ENCODE data around the gene FIBP. TPM values are rescaled to one million over a fixed set of nuclear protein-coding genes. Genes with fewer than 3 reads are reported as not detected.

FIBP gene
- total and polyA plus RNA-seq, 2 of the 4 experiments (the other 2 are of a cell fraction): 141 to 182 TPM

DNA sequence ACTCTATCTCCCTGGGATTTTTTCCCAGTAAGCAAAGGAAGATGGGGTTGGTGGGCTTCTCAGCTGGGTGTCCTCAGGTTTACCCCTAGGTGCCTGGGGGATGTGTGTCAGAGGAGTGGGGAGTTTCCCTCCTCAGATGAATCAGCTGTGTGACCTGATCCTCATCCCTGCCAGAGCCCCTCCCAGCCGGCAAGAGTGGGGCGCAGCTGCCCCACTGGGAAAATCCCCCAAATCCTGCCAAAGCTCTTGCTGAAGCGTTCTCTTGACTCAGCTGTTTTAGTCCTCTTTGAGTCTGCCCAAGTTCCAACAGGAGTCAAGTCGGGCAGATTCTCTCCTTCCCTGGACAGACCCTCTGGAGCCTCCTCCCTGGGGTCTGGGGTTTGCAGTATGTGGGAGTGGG, 24.6 kb upstream of the FIBP start:
- 13% methylated on average over 2 of the region's 4 CpGs; no CpG with 5 or more reads in 1 of the 2 experiments for WGBS, 2 experiments (ENCODE audit: extremely low coverage in 2 of 2, insufficient read length in 1 of 2)
- peak overlapping the region; percentile 100 for H2BK15ac ChIP-seq (ENCODE audit: low read depth, low read length)
- H3K79me1 ChIP-seq (ENCODE audit: low read depth in 1 of 2, low read length in 2 of 2): peaks cover 23 to 81% of the 10 kb centered on the region in 2 experiments; a peak in 3 of 4 replicates
- in situ Hi-C loops (cut with MboI; ENCODE audit: low sequenced_read_pairs): no loop called here
- H3K4me1 ChIP-seq (ENCODE audit: control insufficient read depth, insufficient read depth, low read length): peaks cover 52% of the 10 kb centered on the region
- peak overlapping the region; percentile 91; the same call in 1 of the 2 replicates for H4K5ac ChIP-seq (ENCODE audit: low read depth, low read length)
- peak overlapping the region; percentile 99 for H4K91ac ChIP-seq (ENCODE audit: insufficient read depth, low read depth, low read length)
- BruUV-seq (replicated peaks): no TSS peak
- no peak overlapping the region; the same call in 1 of the 2 replicates for H3K4me2 ChIP-seq (ENCODE audit: low read depth, low read length)
- ChIA-PET CTCF (no interaction called here), POLR2A (ENCODE audit: unreplicated experiment) (interaction anchor here (0.6 to 1.7 kb wide), 3 partner anchors 10 to 22 kb away, joined by 3 to 6 read pairs (median 4); partner anchors contain the start of gene CCDC85B)
- no peaks in the 10 kb centered on the region for H3K27me3 ChIP-seq (ENCODE audit: control insufficient read depth, insufficient read depth, low read length)
- peak overlapping the region; percentile 97 for H3K14ac ChIP-seq (replicated peaks; ENCODE audit: low read depth, low read length)
- peak overlapping the region; percentile 21 for H3K56ac ChIP-seq (ENCODE audit: extremely low read depth, insufficient read depth, low read length)
- no peaks in the 10 kb centered on the region for H4K20me1 ChIP-seq (ENCODE audit: insufficient read depth, low read length)
- DNase-seq (peak; percentile 91), ATAC-seq (ENCODE audit: low read depth) (no peak)
- dilution Hi-C loops (cut with HindIII; ENCODE audit: low sequenced_read_pairs, unreplicated experiment): no loop called here
- H2AK9ac ChIP-seq (replicated peaks; ENCODE audit: low read depth, low read length, poor library complexity): peak overlapping the region; percentile 98
- peak overlapping the region; percentile 100 for H2BK120ac ChIP-seq (ENCODE audit: low read depth, low read length)
- H3K4ac ChIP-seq (ENCODE audit: low read depth, low read length): peak overlapping the region; percentile 100
- peak overlapping the region; percentile 65 for H3K9ac ChIP-seq (ENCODE audit: low read depth, low read length)
- peaks cover 40% of the 10 kb centered on the region for H3K9me1 ChIP-seq (ENCODE audit: insufficient read depth, low read length)
- intact Hi-C loops (cut with micrococcal nuclease): no loop called here
- H3K23ac ChIP-seq (ENCODE audit: low read depth, low read length): peak overlapping the region; percentile 90
- H4K8ac ChIP-seq (ENCODE audit: low read depth in 2 of 2, low read length in 2 of 2): peak overlapping the region; percentile 99
- no peaks in the 10 kb centered on the region for H3K9me3 ChIP-seq (ENCODE audit: control insufficient read depth, insufficient read depth, low read length)
- H3K18ac ChIP-seq (ENCODE audit: low read depth, low read length): peak overlapping the region; percentile 85
- no peak for TF ChIP-seq CHD1 (IDR thresholded peaks at IDR 0.05; ENCODE audit: low read depth, low read length)
- TF ChIP-seq POLR2A (IDR thresholded peaks at IDR 0.05; ENCODE audit: low read depth, low read length): peak; percentile 47; the same call in 1 of the 2 replicates
- TF ChIP-seq RFX5 (IDR thresholded peaks at IDR 0.05; ENCODE audit: low read depth, low read length): no peak
- TF ChIP-seq FOS (IDR thresholded peaks at IDR 0.05; ENCODE audit: low read depth, low read length): peak; percentile 79; the same call in 1 of the 2 replicates
- no peak for TF ChIP-seq BHLHE40 (IDR thresholded peaks at IDR 0.05; ENCODE audit: low read depth, low read length)
- no peak for TF ChIP-seq CEBPB (IDR thresholded peaks at IDR 0.05; ENCODE audit: low read depth, low read length)
- TF ChIP-seq, protein P1, sequence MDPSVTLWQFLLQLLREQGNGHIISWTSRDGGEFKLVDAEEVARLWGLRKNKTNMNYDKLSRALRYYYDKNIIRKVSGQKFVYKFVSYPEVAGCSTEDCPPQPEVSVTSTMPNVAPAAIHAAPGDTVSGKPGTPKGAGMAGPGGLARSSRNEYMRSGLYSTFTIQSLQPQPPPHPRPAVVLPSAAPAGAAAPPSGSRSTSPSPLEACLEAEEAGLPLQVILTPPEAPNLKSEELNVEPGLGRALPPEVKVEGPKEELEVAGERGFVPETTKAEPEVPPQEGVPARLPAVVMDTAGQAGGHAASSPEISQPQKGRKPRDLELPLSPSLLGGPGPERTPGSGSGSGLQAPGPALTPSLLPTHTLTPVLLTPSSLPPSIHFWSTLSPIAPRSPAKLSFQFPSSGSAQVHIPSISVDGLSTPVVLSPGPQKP (IDR thresholded peaks at IDR 0.05; ENCODE audit: borderline replicate concordance, low read depth, low read length): no peak
- no peak for TF ChIP-seq RCOR1 (IDR thresholded peaks at IDR 0.05; ENCODE audit: insufficient replicate concordance, low read length)
- peak; percentile 92 for TF ChIP-seq MAZ (IDR thresholded peaks at IDR 0.05; ENCODE audit: borderline replicate concordance, low read depth, low read length)
- no peak for TF ChIP-seq MXI1 (IDR thresholded peaks at IDR 0.05; ENCODE audit: borderline replicate concordance, low read depth, low read length)
- peak; percentile 78 for TF ChIP-seq MAFK (IDR thresholded peaks at IDR 0.05; ENCODE audit: low read depth, low read length)
- TF ChIP-seq NFE2L2 (IDR thresholded peaks at IDR 0.05; ENCODE audit: low read depth, low read length): peak; percentile 67
- TF ChIP-seq SMC3 (IDR thresholded peaks at IDR 0.05; ENCODE audit: low read depth, low read length): no peak
- H2BK20ac ChIP-seq (ENCODE audit: low read depth, low read length): peak overlapping the region; percentile 93
- H3K27ac ChIP-seq (ENCODE audit: insufficient read depth, low read length): peak overlapping the region; percentile 88
- peak overlapping the region; percentile 76 for H2AFZ ChIP-seq (replicated peaks; ENCODE audit: low read length, poor library complexity)
- peaks cover 11% of the 10 kb centered on the region for H3K36me3 ChIP-seq (ENCODE audit: control insufficient read depth, insufficient read depth, low read length)
- H2AK5ac ChIP-seq (ENCODE audit: low read depth, low read length): peak overlapping the region; percentile 98
- no peak overlapping the region for H3K4me3 ChIP-seq (ENCODE audit: insufficient read depth, low read depth, low read length)
- H2BK5ac ChIP-seq (ENCODE audit: low read depth, low read length, poor library complexity, severe bottlenecking): peak overlapping the region; percentile 100
